Measurements from ENCODE around the gene ANKRD40CL.
"Not testable (repeated sequence)": the region's sequence is repeated elsewhere in the genome, so short reads cannot be mapped to it uniquely, and the experiment has no call there.

ANKRD40CL gene

GRCh38 chr17:50767446-50767845 is at the start of gene ANKRD40CL:
ANKRD40CL (minus strand) TSS chr17:50767518; CDS start chr17:50766913, 605 bp downstream.
- no peak for DNase-seq (ENCODE audit: low spot score)
- FAIRE-seq, result no peak

- DNase-seq (ENCODE audit: low spot score) (no peak), FAIRE-seq (no peak)
Measured at GRCh38 chr17:50816271-50816670, 49.0 kb upstream of the ANKRD40CL start.

DNA sequence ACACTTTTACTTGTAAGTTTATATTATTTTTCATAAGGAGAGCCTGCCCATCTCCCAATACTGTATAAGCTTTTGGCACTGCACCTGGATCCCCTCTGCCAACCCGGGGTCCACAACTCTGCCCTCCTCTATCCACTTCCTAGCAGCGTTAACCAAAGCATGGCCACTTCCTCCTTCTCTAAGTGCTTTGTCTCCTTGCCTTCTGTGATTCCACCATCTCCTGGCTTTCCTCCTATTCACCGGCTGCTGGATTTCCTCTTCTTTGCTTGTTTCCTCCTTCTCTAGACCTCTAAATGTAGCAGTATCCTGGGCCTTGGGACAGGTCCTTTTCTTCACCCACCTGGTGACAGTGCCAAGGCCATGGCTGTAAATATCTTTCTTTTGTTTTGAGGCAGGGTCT is 48.1 kb upstream of the ANKRD40CL start:
- FAIRE-seq, result no peak
- no peak for DNase-seq (ENCODE audit: low spot score)

GRCh38 chr17:50813583-50813982 is 46.3 kb upstream of the ANKRD40CL start:
- FAIRE-seq (no peak), DNase-seq (ENCODE audit: low spot score) (no peak)

GRCh38 chr17:50808888-50809287 is 41.6 kb upstream of the ANKRD40CL start:
- FAIRE-seq (no peak), DNase-seq (ENCODE audit: low spot score) (no peak)

GRCh38 chr17:50808413-50808812 is 41.1 kb upstream of the ANKRD40CL start:
- no peak for FAIRE-seq
- no peak for DNase-seq (ENCODE audit: low spot score)

- DNase-seq (ENCODE audit: low spot score), result no peak
- no peak for FAIRE-seq
Measured at GRCh38 chr17:50807675-50808074, 40.4 kb upstream of the ANKRD40CL start.

GRCh38 chr17:50807009-50807408 is 39.7 kb upstream of the ANKRD40CL start:
- DNase-seq (ENCODE audit: low spot score), result no peak
- FAIRE-seq, result no peak

DNA sequence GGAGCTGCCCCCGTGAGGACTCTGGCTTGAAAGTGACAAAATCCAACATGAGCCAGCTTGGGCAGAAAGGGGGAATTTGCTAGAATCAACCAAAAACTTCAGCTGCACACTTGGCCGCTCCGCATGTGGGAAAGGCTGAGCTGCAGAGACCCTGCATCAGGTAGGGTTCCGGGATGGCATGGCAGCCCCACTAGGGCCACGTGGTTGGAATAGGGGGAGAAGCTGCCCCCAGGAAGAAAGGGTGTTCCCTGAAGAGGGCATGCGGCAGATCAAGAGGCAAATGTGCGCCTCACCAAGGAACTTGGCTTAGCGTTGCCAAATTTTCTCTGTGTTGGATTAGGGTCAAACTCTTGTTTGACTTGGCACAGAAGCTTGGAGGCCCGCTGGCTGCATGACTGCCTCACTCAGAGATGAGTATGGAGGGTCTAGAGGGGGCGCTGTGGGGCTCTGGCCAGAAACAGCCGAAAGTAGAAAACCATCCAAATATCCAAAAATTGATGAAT is 38.9 kb upstream of the ANKRD40CL start:
- DNase-seq (ENCODE audit: low spot score) (no peak), FAIRE-seq (no peak)

GRCh38 chr17:50805486-50805885 is 38.2 kb upstream of the ANKRD40CL start:
- FAIRE-seq, result no peak
- DNase-seq (ENCODE audit: low spot score), result no peak

- FAIRE-seq; DNase-seq (ENCODE audit: low spot score): not testable (repeated sequence)
Measured at GRCh38 chr17:50804749-50805475, 37.6 kb upstream of the ANKRD40CL start.

DNA sequence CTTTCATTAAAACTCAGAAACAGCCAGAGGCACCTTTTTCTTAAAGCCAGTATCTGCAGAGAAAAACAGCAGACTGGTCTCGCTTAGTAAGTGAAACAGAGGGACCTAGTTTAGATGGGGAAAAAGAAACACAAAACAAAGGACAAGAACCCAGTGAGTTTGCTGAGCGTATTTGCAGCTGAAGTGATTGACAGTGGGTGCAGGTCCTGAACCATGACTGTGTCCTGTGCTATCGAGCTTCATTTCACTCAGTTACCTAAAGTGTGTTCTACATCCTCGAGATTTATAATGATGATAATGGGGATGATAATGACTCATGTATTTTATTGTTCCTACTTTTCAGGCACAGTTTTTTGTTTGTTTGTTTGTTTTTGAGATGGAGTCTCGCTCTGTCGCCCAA is 36.4 kb upstream of the ANKRD40CL start:
- no peak for FAIRE-seq
- DNase-seq (ENCODE audit: low spot score), result no peak

- FAIRE-seq (no peak), DNase-seq (ENCODE audit: low spot score) (no peak)
Measured at GRCh38 chr17:50802609-50803571, 35.6 kb upstream of the ANKRD40CL start.

DNA sequence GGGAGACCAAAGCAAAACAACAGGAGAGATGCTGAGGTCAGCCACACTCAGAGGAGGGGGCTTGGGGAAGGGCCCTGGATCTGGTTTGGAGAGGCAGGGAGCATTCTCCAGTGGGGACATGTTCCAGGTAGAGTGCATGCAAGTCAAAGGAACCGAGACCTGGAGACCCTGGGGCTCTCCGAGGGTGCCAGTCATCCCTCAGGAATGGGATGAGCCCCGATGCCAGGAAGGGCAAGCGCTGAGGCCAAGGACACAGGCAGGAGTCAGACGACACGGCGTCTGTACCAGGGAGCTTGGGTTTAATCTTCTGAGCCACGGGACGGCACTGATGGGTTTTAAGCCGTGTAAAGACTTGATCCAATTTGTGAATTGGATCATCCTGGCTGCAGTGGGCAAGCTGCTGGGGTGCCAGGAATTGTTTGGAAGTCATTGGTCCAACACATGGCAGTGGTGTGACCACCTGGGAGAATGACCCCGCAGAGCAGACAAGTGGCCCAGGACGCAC is 32.9 kb upstream of the ANKRD40CL start:
- no peak for FAIRE-seq
- no peak for DNase-seq (ENCODE audit: low spot score)

DNA sequence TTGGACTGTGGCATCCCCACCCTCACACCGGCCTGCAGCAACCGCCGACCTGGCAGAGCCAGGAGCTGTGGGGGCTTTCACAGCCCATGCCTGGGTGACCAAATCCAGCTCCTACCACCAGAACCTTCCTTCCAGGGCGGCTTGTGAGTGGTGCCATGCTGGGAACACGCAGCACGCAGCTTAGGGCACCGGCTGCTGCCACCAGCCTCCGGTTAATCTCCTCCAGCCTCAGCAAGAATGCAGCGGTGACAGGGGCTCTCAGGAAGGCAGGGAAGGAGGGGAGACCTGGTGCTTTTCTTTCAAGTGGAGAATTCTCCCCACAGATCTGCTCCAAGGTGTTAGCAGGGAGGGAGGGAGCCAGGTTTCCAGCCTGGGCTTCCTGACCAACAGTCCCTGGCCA is 32.3 kb upstream of the ANKRD40CL start:
- DNase-seq (ENCODE audit: low spot score) (no peak), FAIRE-seq (no peak)

DNA sequence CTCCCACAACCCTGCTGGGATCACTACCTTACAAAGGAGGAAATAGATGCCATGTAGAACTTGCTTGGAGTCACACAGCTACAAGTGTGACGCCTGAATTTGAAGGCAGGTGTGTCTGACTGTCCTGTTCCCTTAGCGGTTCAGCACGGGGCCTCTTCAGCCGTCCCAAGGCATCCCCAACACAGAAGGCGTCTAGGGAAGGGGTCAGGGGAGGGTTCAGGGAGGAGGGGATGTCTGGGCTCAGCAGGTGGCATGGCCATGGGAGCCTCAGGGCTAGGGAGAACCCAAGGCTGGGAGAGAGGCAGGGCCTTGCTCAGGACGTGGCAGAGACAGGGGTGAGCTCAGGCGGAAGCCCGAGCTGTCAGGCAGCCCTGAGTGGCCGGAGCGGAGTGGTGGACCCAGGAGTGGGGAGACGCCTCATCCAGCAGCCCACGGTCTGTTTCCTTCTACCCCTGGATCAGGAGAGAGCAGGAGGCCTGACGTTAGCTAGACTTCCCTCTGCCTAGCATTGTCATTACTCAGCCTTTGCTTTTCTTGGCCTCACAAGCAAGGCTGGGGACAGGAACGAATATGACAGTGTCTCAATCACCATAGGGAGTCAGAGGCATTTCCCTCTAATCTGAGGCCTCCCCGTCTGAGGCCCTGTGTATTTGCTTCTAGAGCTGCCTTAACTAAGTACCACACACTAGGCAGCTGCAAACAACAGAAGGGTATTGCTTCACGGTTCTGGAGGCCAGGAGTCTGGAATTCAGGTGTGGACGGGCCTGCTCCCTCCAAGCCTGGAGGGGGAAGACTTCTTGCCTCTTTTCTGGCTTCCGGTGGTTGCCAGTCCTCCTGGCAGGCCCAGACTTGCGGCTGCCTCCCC is 31.3 kb upstream of the ANKRD40CL start:
- DNase-seq (ENCODE audit: low spot score), result no peak
- no peak for FAIRE-seq

- DNase-seq (ENCODE audit: low spot score), result no peak
- FAIRE-seq, result no peak
Measured at GRCh38 chr17:50797135-50797810, 30.0 kb upstream of the ANKRD40CL start.

DNA sequence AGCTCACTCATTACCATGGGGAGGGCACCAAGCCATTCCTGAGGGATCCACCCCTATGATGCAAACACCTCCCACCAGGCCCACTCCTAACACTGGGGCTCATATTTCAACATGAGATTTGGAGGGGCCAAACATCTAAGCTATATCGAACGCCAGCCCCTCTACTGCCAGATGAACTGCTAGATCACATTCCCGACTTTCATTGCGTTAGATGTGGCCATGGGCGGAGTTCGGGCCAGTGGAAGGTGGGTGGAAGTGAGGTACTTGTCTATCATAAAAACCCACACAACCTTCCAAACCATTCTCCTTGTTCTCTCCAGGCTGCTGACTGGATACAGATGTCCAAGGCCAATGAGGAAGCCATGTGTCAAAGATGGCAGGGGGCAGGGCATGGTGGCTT is 27.0 kb upstream of the ANKRD40CL start:
- no peak for FAIRE-seq

DNA sequence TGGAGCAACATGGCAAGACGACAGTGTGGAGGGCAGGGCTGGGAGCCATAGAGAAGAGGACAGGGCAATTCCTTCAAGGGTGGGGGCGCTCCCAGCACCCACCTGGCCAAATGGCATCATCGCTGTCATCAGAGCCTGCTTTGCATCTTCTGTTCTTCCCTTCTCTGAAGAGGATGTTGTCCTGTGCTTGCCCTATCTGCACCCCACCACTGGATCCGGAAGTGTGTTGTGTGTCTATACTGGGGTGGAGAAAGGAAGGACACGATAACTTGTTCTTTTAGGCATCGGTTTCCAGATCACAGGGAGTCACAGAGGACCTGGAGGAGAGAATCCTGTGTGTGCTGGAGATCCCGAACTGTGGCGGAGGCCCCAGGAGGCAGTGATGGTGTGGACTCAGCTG is 25.7 kb upstream of the ANKRD40CL start:
- FAIRE-seq, result no peak

More for the DNA sequence above, 27.0 kb upstream of the ANKRD40CL start:
- no peak for DNase-seq (ENCODE audit: low spot score)

GRCh38 chr17:50792132-50792531 is 24.8 kb upstream of the ANKRD40CL start:
- FAIRE-seq, result no peak
- DNase-seq (ENCODE audit: low spot score), result no peak

More for the DNA sequence above, 25.7 kb upstream of the ANKRD40CL start:
- no peak for DNase-seq (ENCODE audit: low spot score)
